Measurements from ENCODE around the gene PLD4.

PLD4 gene

DNA sequence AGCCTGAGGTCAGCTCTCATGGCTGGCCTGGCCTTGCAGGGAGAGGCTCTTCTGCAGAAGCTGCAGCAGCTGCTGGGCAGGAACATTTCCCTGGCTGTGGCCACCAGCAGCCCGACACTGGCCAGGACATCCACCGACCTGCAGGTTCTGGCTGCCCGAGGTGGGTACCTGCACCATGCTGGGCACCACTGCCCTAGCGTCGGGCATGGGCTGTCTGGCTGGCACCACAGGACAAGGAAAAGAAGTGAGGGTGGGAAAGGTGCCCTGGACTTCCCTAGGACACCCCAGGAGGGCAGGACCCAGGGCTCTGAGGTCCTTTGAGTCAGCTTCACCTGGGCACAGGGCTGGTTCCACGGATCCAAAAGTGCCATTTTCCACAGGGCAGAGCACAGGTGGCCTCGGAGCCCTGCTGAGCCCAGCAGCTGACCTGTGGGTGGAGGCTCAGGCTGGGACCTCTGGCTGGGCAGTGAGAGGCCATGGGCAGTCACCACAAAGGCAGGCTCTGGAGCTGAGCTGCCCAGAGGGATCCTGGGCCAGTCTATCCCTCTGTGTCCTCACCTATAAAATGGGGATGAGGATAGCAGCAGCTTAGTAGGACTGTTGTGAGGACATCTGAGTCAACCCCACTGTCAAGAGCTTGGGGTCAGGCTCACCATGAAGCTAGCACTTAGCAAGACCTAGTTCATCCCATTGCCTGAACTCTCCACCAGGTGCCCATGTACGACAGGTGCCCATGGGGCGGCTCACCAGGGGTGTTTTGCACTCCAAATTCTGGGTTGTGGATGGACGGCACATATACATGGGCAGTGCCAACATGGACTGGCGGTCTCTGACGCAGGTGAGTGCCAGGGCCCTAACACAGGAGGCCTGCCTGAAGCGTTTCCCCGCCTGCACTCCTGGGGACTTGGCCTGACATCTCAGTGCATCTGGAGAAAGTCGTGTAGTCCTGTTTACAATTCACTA is 4.9 kb downstream of the PLD4 start:
- no peak for DNase-seq (ENCODE audit: low read depth in 2 of 2)

DNA sequence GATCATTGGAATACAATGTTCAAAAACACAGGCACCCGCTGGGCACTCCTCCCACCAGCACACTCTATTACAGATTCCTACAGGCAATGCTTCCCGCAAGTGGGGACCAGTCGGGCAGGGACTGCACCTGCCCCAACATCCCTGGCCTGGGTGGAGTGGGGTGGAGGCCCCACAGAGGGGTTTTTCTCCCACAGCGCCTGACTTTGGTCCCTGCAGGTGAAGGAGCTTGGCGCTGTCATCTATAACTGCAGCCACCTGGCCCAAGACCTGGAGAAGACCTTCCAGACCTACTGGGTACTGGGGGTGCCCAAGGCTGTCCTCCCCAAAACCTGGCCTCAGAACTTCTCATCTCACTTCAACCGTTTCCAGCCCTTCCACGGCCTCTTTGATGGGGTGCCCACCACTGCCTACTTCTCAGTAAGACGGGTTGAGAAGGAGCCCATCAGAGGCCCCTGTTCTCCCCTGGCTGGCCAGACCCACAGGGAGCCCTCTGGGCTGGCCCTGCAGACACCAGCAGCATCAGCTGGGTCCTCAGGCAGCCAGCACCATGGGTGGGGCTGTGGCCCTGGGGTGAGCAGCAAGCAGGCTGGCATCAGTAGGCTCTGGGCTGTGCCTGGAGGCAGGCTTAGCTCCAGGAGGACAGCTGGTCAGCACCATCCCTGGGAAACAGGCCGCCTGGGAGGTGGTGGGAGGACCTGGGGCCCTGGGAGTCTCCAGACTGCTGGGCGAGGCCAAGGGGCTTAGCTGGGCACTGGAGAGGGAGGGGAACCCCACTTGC is 6.0 kb downstream of the PLD4 start:
- DNase-seq (ENCODE audit: low read depth in 2 of 2): no peak

GRCh38 chr14:104931304-104931770 is 6.7 kb downstream of the PLD4 start:
- DNase-seq (ENCODE audit: low read depth in 2 of 2): no peak

GRCh38 chr14:104931771-104932675 is 7.3 kb downstream of the PLD4 start:
- DNase-seq (ENCODE audit: low read depth in 2 of 2): no peak

DNA sequence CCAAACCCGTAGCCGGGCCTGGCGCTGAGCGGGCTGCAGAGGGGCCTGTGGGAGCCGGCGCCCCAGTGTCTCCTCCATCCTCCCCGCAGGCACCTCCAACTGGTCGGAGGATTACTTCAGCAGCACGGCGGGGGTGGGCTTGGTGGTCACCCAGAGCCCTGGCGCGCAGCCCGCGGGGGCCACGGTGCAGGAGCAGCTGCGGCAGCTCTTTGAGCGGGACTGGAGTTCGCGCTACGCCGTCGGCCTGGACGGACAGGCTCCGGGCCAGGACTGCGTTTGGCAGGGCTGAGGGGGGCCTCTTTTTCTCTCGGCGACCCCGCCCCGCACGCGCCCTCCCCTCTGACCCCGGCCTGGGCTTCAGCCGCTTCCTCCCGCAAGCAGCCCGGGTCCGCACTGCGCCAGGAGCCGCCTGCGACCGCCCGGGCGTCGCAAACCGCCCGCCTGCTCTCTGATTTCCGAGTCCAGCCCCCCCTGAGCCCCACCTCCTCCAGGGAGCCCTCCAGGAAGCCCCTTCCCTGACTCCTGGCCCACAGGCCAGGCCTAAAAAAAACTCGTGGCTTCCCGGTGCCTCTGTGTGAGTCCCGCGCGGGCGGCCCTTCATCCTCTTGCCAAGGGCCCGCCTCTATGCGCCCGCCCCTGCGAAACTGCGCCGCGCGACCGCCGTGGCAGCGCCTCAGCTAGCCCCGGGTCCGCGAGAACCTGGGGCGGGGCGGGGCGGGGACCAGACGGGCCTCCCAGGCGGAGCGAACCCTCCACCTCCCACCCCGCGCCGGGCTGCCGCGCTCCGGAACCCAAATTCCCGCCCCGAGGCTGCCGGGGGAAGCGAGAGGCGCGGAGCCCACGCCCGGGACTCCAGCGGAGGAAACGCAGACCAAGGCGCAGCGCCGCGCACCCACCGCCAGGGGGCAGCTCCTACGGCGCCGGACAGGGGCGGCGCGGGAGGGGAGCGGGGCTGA is 8.3 kb downstream of the PLD4 start:
- peak; percentile 78 to 87 for DNase-seq (ENCODE audit: low read depth in 2 of 2)

DNA sequence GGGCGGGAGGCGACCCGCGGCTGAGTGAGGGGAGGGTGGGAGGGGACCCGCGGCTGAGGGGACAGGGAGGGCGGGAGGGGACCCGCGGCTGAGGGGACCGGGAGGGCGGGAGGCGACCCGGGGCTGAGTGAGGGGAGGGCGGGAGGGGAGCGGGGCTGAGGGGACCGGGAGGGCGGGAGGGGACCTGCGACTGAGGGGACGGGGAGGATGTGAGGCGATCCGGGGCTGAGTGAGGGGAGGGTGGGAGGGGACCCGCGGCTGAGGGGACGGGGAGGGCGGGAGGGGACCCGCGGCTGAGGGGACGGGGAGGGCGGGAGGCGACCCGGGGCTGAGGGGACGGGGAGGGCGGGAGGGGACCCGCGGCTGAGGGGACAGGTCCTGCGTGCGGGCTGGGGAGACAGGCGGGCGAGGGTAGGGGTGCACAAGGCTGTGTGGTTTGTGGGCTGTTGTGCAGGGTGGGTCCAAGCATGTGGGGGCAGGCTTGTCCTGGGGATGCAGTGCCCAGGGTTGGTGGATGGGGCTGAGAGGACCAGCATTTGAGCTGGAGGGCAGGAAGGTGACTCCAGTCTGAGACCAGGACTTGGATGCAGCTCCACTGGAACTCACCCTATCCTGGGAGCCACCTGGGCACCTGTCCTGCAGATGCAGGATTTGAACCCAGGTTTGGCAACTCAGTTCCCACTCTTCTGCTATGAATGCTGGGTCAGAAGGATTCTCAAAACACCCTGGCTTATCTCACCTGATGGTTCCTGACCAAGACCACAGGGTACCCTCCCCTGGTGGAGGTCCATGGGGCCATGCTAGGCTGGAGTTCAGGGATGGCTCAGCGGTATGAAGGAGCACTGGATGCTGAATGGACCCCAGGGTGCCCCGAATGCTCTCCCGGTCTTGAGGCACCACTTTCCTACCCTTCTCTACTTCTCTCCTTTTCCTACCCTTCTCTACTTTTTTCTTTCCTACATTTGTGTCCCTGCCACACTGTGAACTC is 9.4 kb downstream of the PLD4 start:
- DNase-seq (ENCODE audit: low read depth in 2 of 2): no peak

GRCh38 chr14:104935026-104935650 is 10.5 kb downstream of the PLD4 start:
- no peak for DNase-seq (ENCODE audit: low read depth in 2 of 2)

- DNase-seq (ENCODE audit: low read depth in 2 of 2): no peak
Observed at GRCh38 chr14:104935955-104936354, 11.3 kb downstream of the PLD4 start.

GRCh38 chr14:104936361-104937155 is 11.9 kb downstream of the PLD4 start:
- DNase-seq (ENCODE audit: low read depth in 2 of 2): no peak

DNA sequence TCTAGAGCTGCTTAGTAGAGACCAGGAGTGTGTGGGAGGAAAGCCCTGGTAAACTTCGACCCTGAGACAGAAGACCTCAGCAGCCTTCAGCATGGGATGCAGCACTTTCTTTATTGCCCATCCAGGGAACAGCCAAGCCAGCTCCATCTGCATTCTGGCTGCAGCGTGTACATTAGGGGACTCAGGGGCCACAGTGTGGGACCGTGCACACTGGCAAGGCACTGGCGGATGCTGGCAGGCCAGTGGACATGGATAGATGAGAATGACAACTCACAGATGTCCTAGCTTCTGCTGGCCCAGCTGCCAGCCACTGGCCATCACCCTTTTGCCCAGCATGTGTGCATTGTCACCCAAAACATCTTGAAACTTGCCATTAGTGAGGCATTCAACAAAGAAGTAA is 12.5 kb downstream of the PLD4 start:
- DNase-seq (ENCODE audit: low read depth in 2 of 2): no peak

DNA sequence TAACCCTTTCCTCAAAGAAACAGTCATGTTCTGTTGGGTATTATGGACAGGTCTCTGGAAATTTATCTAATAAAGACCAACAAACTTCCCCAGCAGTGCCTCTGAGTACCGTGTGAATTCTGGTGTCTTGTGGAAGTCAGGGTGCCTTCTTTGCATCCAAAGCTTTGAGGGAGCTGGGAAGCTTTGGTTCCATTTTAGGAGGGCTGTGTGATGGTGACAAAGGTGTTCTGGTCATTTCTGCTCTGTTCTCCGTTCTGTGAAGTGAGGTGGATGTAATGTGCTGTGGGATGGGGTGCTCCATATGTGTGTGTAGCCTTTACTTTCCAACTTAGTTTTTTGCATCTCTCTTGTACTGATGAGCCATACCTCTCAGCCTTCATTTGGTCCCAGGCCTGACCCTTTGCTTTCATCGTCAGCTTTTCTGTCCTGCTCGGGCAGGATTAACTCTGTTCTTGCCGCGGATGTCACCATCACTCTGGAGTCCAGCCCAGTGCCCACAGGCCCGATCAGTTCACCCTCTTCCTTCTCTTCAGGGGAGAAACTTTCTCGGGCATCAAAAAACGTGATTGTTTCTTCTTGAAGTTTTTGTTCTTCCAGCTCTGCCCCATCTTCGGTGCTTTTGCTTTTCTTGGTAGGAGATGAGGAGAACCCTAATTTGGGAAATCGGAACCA is 13.2 kb downstream of the PLD4 start:
- no peak for DNase-seq (ENCODE audit: low read depth in 2 of 2)

DNA sequence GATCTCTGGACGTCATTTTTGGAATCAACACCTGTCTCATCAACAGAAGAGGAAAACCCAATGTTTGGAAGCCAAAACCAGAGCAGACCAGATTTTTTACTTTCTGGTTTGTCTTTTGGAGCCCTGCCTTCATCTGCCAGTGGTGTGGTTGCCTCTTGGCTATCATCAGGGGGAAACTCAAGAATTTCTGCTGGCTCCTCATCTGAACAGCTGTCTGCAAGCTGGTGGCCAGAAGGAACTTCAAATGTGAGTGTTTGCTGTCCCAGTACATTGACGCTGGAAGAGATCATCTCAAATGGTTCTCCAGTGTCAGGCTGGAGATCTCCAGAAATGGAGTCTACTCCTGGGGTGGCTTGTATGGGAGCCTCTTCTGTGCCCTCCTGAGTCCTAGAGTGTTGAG is 13.8 kb downstream of the PLD4 start:
- no peak for DNase-seq (ENCODE audit: low read depth in 2 of 2)

GRCh38 chr14:104938960-104939359 is 14.3 kb downstream of the PLD4 start:
- DNase-seq (ENCODE audit: low read depth in 2 of 2): no peak

- DNase-seq (ENCODE audit: low read depth in 2 of 2): no peak
Observed at GRCh38 chr14:104939666-104940410, 15.2 kb downstream of the PLD4 start.

DNA sequence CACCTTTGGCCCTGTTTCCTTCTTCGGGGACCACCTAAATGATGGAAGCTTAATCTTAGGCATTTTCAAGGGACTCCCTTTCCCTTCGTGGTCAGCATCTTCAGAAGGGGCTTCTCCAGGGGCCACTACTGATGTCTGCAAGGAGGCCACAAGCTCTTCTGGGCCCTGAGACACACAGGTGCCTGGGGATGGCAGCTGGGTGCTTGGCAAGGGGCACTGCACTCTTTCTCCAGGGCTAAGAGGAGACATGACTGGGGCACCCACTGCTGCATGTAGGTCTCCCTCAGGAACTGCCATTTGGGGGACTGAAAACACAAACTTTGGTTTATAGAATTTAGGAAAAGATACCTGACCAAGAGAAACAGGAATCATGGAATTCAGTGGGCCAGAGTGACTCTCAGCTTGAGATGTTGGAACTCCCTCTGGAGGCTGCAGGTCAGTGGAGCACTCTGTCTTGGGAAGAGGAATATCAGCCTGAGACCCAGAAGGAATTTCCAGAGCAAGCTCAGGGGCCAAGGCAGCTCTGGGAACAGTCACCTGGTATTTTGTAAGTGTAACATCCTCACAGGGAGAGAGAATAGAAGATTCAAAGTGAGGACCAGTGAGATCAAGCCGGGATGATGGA is 16.0 kb downstream of the PLD4 start:
- no peak for DNase-seq (ENCODE audit: low read depth in 2 of 2)

All from stimulated activated CD4-positive, alpha-beta T cell treated with anti-CD3 and anti-CD28 coated beads, Interleukin-12 subunit alpha, Interleukin-12 subunit beta, amount 100 ng/mL, for 24 hours (primary cell).